A549 (cell line): Measurements from ENCODE around the gene NR1H4. TPM values are rescaled to one million over a fixed set of nuclear protein-coding genes. Genes with fewer than 3 reads are reported as not detected.

Experiments
- ATAC-seq, 2 experiments: fragments of 200-7000 bp in 1 of 2; fragments of >200 bp in 1 of 2; cut with Nextera tagmentation in 1 of 2; cut with Tn5 transposase in 1 of 2; 3 replicates each; pipeline versions ENCODE4 v1.8.0 to v1.9.1; 2018 to 2020; ENCODE audit warnings: mild to moderate bottlenecking in 1 of 2, moderate library complexity in 1 of 2
- CTCF ChIA-PET: fragments of 300-600 bp; sonication (Branson Sonifier 250); formaldehyde crosslinking; extraction: SDS; loops from one replicate; lab custom pipeline; 2021; ENCODE audit warnings: antibody characterized with exemption, inconsistent platforms; lab: Yijun Ruan, JAX
- POLR2A ChIA-PET: fragments of 350-600 bp; formaldehyde crosslinking; extraction: SDS; loops from one replicate; lab custom pipeline; 2021; ENCODE audit warnings: antibody characterized with exemption, inconsistent platforms; lab: Yijun Ruan, JAX
- DNase-seq, 2 experiments: peaks; one replicate each; pipeline versions ENCODE4 v3.0.0 to v3.0.0-alpha.2; 2011 to 2016; ENCODE audit warnings: low read depth in 1 of 2, low spot score in 1 of 2
- FAIRE-seq: peaks from 2 replicates; lab custom pipeline; 2011; peaks lifted over from hg19 to GRCh38; lab: Jason Lieb, UNC
- H3K27ac ChIP-seq, 2 experiments: fragments of >200 bp; sonication (Bioruptor Twin); formaldehyde crosslinking; 3 replicates each; pipeline ENCODE4 v1.5.1; 2016 to 2017
- H3K4me1 ChIP-seq: fragments of >200 bp; sonication (Bioruptor Twin); formaldehyde crosslinking; 3 replicates; pipeline ENCODE4 v1.6.1; 2016
- H3K4me2 ChIP-seq: fragments of >200 bp; sonication (Bioruptor Twin); formaldehyde crosslinking; 3 replicates; pipeline ENCODE4 v1.6.1; 2016
- H3K4me3 ChIP-seq: fragments of >200 bp; sonication (Bioruptor Twin); formaldehyde crosslinking; 3 replicates; pipeline ENCODE4 v1.5.1; 2016
- H3K9me3 ChIP-seq: fragments of >200 bp; sonication (Bioruptor Twin); formaldehyde crosslinking; 3 replicates; pipeline ENCODE4 v1.6.1; 2016
- CBX8 ChIP-seq: fragments of 200-600 bp; sonication (generic); IDR thresholded peaks from 2 replicates; pipeline ENCODE4 v1.6.1; 2016
- CEBPB ChIP-seq, 2 experiments: fragments of >200 bp in 1 of 2; sonication (Bioruptor Twin) in 1 of 2; formaldehyde crosslinking in 1 of 2; IDR thresholded peaks; 2 replicates each; pipeline ENCODE4 v1.6.1; 2012 to 2016
- EP300 ChIP-seq, 2 experiments: fragments of >200 bp; sonication (Bioruptor Twin); formaldehyde crosslinking; IDR thresholded peaks; 2 replicates in 1 of 2; 3 replicates in 1 of 2; pipeline ENCODE4 v1.6.1; 2016 to 2017
- FOSB ChIP-seq: fragments of 250-450 bp; sonication (Bioruptor Pico); IDR thresholded peaks from 2 replicates; pipeline ENCODE4 v1.5.0; 2020; ENCODE audit warnings: mild to moderate bottlenecking, moderate library complexity
- FOXS1 ChIP-seq: fragments of 250-450 bp; sonication (Bioruptor Pico); IDR thresholded peaks from 2 replicates; pipeline ENCODE4 v1.5.0; 2020; ENCODE audit warnings: mild to moderate bottlenecking, moderate library complexity
- GATA3 ChIP-seq: IDR thresholded peaks from 2 replicates; pipeline ENCODE4 v1.6.1; 2012; ENCODE audit warnings: borderline replicate concordance
- HOXB5 ChIP-seq: fragments of 250-450 bp; sonication (Bioruptor Pico); IDR thresholded peaks from 2 replicates; pipeline ENCODE4 v1.5.0; 2020; ENCODE audit warnings: mild to moderate bottlenecking, moderate library complexity
- JUN ChIP-seq, 2 experiments: fragments of >200 bp; sonication (Bioruptor Twin); formaldehyde crosslinking; IDR thresholded peaks; 2 replicates in 1 of 2; 3 replicates in 1 of 2; pipeline ENCODE4 v1.6.1; 2016 to 2017
- KDM5A ChIP-seq: fragments of 200-600 bp; sonication (generic); IDR thresholded peaks from 2 replicates; pipeline ENCODE4 v1.6.1; 2016; ENCODE audit warnings: antibody characterized with exemption, mild to moderate bottlenecking
- MAFK ChIP-seq: fragments of 450-650 bp; IDR thresholded peaks from 2 replicates; pipeline ENCODE4 v1.6.1; 2014; ENCODE audit not compliant: partially characterized antibody
- NFE2L2 ChIP-seq: fragments of 150-350 bp; conservative IDR thresholded peaks from 2 replicates; pipeline ENCODE4 v1.6.1; 2014; ENCODE audit warnings: low read length
- NPAS2 ChIP-seq: fragments of 250-450 bp; sonication (Bioruptor Pico); IDR thresholded peaks from 2 replicates; pipeline ENCODE4 v1.8.0; 2022; ENCODE audit warnings: mild to moderate bottlenecking, moderate library complexity, borderline replicate concordance
- PHF8 ChIP-seq: fragments of 200-600 bp; sonication (generic); IDR thresholded peaks from 2 replicates; pipeline ENCODE4 v1.6.1; 2016; ENCODE audit warnings: low read depth, mild to moderate bottlenecking, antibody characterized with exemption, moderate library complexity, borderline replicate concordance
- RAD21 ChIP-seq, 2 experiments: fragments of >200 bp in 1 of 2; sonication (Bioruptor Twin) in 1 of 2; formaldehyde crosslinking in 1 of 2; IDR thresholded peaks in 1 of 2; conservative IDR thresholded peaks in 1 of 2; 2 replicates in 1 of 2; 3 replicates in 1 of 2; pipeline ENCODE4 v1.6.1; 2012 to 2018; ENCODE audit warnings: inconsistent platforms in 1 of 2
- TP53 ChIP-seq: fragments of 250-450 bp; sonication (Bioruptor Pico); IDR thresholded peaks from 2 replicates; pipeline ENCODE4 v1.5.0; 2021; ENCODE audit warnings: mild to moderate bottlenecking, moderate library complexity
- ZC3H11A ChIP-seq: fragments of 450-650 bp; IDR thresholded peaks from 2 replicates; pipeline ENCODE4 v1.6.1; 2014; ENCODE audit warnings: antibody characterized with exemption, mild to moderate bottlenecking
- ZFP36 ChIP-seq: fragments of 450-650 bp; IDR thresholded peaks from 2 replicates; pipeline ENCODE4 v1.6.1; 2014; ENCODE audit warnings: borderline replicate concordance; ENCODE audit not compliant: partially characterized antibody
- WGBS: methylation state at CpG from one replicate; pipeline ENCODE4 v1.1.6; 2017; ENCODE audit errors: missing lambda C conversion rate; 5-methylcytosine and 5-hydroxymethylcytosine counted together
- polyA plus RNA-seq, 4 experiments: library from polyadenylated mRNA; depleted of rRNA in 3 of 4; stranded (reverse); fragments of >200 nt; fragmentation: RNase III in 1 of 4; extraction: RNeasy Plus Mini Kit Qiagen cat#74134 plus additional on column Dnase treatment in 1 of 4; gene quantifications; 2 replicates in 3 of 4; 3 replicates in 1 of 4; pipeline ENCODE4 v1.2.3, GENCODE V29; 2011 to 2017
- TF ChIP-seq, protein P1 (sequence below): fragments of >200 bp; sonication (Bioruptor Twin); formaldehyde crosslinking; IDR thresholded peaks from 3 replicates; pipeline ENCODE4 v1.6.1; 2016
- TF ChIP-seq, protein P2 (sequence below): IDR thresholded peaks from 2 replicates; pipeline ENCODE4 v1.6.1; 2012
- TF ChIP-seq, protein P3 (sequence below): fragments of 450-650 bp; IDR thresholded peaks from 2 replicates; pipeline ENCODE4 v1.6.1; 2014; ENCODE audit warnings: antibody characterized with exemption
- TF ChIP-seq, protein P4 (sequence below): IDR thresholded peaks from 2 replicates; pipeline ENCODE4 v1.6.1; 2012; ENCODE audit warnings: low read depth, borderline replicate concordance
- TF ChIP-seq, protein P5 (sequence below): fragments of 250-450 bp; sonication (Bioruptor Pico); IDR thresholded peaks from 2 replicates; pipeline ENCODE4 v1.5.0; 2021; ENCODE audit warnings: mild to moderate bottlenecking, moderate library complexity, borderline replicate concordance
- TF ChIP-seq, protein P6 (sequence below): fragments of >200 bp; sonication (Bioruptor Twin); formaldehyde crosslinking; IDR thresholded peaks from 3 replicates; pipeline ENCODE4 v1.5.1; 2016

Gene NR1H4
- polyA plus RNA-seq, 2 of the 4 experiments (the other 2 are of a cell fraction), result 0.40 to 1.4 TPM

DNA sequence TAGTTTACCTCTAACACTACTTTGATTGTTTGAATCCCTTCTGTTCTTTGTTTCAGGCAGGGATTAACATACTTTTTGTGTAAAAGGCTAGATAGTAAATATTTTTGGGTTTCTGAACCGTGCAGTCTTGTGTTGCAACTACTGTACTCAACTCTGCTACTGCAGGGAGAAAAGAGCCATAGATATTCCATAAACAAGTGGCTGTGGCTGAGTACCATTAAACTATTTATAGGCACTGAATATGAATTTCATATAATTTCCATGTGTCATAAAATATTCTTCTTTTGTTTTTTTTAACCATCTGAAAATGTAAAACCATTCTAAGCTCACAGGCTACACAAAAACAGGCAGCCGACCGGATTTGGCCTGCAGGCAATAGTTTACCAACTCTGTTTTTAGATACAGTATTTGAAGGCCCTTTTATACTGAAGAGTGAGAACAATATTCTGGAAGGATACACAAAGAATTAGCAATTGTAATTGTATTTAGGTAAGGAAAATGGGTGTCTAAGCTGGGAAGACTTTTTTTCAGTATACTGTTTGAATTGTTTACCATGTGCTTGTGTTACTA, 15.7 kb downstream of the NR1H4 start:
- ATAC-seq, result no peak
- no peaks in the 10 kb centered on the region for H3K4me1 ChIP-seq
- H3K9me3 ChIP-seq, result no peaks in the 10 kb centered on the region
- no peak for DNase-seq
- ChIA-PET CTCF (no interaction called here), POLR2A (no interaction called here)
- no peak overlapping the region for H3K4me2 ChIP-seq
- WGBS, result 67% methylated on average over 3 of the region's 3 CpGs
- peak; percentile 46 for FAIRE-seq
- no peak for TF ChIP-seq GATA3
- TF ChIP-seq ZFP36, result no peak
- no peak for TF ChIP-seq EP300 (IDR thresholded peaks at IDR 0.05)
- no peak for TF ChIP-seq JUN (IDR thresholded peaks at IDR 0.05)
- TF ChIP-seq FOSB (CRISPR knock-in tag), result no peak
- no peak for TF ChIP-seq CBX8
- H3K27ac ChIP-seq, result no peak overlapping the region
- no peak overlapping the region for H3K4me3 ChIP-seq

DNA sequence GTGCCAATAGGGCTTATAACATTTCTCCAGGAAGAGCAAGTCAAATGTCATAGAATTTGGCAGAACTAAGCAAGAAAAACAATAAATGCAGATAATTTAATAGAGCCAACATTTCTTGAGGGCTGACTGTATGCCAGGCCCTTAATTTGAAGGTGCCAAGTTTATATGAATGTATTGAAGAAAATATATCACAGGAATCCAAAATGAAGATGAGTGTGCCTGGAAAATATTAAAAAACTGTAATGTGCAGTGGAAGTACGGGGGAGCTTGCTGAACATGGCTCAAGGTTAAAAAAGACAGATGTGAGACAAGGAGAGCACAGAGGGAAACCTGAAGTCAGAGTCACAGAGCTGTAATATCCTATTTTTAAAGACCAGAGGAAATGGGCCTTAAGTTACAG, 16.4 kb downstream of the NR1H4 start:
- Histone ChIP-seq H3K4me1 (no peaks in the 10 kb centered on the region), H3K4me3 (no peak overlapping the region), H3K27ac (no peak overlapping the region), H3K9me3 (no peaks in the 10 kb centered on the region), H3K4me2 (no peak overlapping the region)
- FAIRE-seq, result no peak
- ATAC-seq, result no peak
- TF ChIP-seq, protein P1, sequence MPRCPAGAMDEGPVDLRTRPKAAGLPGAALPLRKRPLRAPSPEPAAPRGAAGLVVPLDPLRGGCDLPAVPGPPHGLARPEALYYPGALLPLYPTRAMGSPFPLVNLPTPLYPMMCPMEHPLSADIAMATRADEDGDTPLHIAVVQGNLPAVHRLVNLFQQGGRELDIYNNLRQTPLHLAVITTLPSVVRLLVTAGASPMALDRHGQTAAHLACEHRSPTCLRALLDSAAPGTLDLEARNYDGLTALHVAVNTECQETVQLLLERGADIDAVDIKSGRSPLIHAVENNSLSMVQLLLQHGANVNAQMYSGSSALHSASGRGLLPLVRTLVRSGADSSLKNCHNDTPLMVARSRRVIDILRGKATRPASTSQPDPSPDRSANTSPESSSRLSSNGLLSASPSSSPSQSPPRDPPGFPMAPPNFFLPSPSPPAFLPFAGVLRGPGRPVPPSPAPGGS, result no peak
- TF ChIP-seq, protein P2, sequence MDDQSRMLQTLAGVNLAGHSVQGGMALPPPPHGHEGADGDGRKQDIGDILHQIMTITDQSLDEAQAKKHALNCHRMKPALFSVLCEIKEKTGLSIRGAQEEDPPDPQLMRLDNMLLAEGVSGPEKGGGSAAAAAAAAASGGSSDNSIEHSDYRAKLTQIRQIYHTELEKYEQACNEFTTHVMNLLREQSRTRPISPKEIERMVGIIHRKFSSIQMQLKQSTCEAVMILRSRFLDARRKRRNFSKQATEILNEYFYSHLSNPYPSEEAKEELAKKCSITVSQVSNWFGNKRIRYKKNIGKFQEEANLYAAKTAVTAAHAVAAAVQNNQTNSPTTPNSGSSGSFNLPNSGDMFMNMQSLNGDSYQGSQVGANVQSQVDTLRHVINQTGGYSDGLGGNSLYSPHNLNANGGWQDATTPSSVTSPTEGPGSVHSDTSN, result no peak
- TF ChIP-seq PHF8 (no peak), KDM5A (no peak), NPAS2 (CRISPR knock-in tag) (no peak), NFE2L2 (no peak), FOXS1 (CRISPR knock-in tag) (no peak), HOXB5 (CRISPR knock-in tag) (no peak), RAD21 (conservative IDR thresholded peaks at IDR 0.05 in 1 of 2, IDR thresholded peaks at IDR 0.05 in 1 of 2) (no peak), CEBPB (IDR thresholded peaks at IDR 0.05) (no peak), TP53 (CRISPR knock-in tag) (no peak), JUN (IDR thresholded peaks at IDR 0.05) (no peak), ZC3H11A (no peak), MAFK (no peak), ZFP36 (no peak)
- TF ChIP-seq, protein P3, sequence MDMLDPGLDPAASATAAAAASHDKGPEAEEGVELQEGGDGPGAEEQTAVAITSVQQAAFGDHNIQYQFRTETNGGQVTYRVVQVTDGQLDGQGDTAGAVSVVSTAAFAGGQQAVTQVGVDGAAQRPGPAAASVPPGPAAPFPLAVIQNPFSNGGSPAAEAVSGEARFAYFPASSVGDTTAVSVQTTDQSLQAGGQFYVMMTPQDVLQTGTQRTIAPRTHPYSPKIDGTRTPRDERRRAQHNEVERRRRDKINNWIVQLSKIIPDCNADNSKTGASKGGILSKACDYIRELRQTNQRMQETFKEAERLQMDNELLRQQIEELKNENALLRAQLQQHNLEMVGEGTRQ, result no peak
- TF ChIP-seq, protein P4, sequence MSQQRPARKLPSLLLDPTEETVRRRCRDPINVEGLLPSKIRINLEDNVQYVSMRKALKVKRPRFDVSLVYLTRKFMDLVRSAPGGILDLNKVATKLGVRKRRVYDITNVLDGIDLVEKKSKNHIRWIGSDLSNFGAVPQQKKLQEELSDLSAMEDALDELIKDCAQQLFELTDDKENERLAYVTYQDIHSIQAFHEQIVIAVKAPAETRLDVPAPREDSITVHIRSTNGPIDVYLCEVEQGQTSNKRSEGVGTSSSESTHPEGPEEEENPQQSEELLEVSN, result no peak
- TF ChIP-seq, protein P5, sequence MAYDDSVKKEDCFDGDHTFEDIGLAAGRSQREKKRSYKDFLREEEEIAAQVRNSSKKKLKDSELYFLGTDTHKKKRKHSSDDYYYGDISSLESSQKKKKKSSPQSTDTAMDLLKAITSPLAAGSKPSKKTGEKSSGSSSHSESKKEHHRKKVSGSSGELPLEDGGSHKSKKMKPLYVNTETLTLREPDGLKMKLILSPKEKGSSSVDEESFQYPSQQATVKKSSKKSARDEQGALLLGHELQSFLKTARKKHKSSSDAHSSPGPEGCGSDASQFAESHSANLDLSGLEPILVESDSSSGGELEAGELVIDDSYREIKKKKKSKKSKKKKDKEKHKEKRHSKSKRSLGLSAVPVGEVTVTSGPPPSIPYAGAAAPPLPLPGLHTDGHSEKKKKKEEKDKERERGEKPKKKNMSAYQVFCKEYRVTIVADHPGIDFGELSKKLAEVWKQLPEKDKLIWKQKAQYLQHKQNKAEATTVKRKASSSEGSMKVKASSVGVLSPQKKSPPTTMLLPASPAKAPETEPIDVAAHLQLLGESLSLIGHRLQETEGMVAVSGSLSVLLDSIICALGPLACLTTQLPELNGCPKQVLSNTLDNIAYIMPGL, result no peak
- TF ChIP-seq, protein P6, sequence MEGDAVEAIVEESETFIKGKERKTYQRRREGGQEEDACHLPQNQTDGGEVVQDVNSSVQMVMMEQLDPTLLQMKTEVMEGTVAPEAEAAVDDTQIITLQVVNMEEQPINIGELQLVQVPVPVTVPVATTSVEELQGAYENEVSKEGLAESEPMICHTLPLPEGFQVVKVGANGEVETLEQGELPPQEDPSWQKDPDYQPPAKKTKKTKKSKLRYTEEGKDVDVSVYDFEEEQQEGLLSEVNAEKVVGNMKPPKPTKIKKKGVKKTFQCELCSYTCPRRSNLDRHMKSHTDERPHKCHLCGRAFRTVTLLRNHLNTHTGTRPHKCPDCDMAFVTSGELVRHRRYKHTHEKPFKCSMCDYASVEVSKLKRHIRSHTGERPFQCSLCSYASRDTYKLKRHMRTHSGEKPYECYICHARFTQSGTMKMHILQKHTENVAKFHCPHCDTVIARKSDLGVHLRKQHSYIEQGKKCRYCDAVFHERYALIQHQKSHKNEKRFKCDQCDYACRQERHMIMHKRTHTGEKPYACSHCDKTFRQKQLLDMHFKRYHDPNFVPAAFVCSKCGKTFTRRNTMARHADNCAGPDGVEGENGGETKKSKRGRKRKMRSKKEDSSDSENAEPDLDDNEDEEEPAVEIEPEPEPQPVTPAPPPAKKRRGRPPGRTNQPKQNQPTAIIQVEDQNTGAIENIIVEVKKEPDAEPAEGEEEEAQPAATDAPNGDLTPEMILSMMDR, result no peak
- ChIA-PET CTCF (no interaction called here), POLR2A (no interaction called here)
- DNase-seq, result no peak
- WGBS, result 41% methylated on average over 1 of the region's 1 CpG
